Liver (tissue), 9 donors: ENCODE measurements around the gene TMEM233. TPM values are rescaled to one million over a fixed set of nuclear protein-coding genes. Genes with fewer than 3 reads are reported as not detected.

Experiments
- DNase-seq: peaks from one replicate; pipeline ENCODE4 v3.0.0-alpha.2; 2017; ENCODE audit warnings: low spot score
- H3K27ac ChIP-seq, 2 donors: one replicate each; pipeline ENCODE4 v1.7.0; 2013; ENCODE audit warnings: inconsistent platforms in 2 of 2, low read length in 2 of 2, control low read depth in 1 of 2, low read depth in 1 of 2, mild to moderate bottlenecking in 1 of 2
- H3K27me3 ChIP-seq, 4 donors: one replicate each; pipeline versions ENCODE4 v1.6.1 to v1.7.0; 2013; ENCODE audit warnings: low read length in 3 of 4, inconsistent platforms in 1 of 4, mild to moderate bottlenecking in 1 of 4, moderate library complexity in 1 of 4; ENCODE audit not compliant: control insufficient read depth in 4 of 4, insufficient read depth in 4 of 4
- H3K36me3 ChIP-seq, 4 donors: one replicate each; pipeline versions ENCODE4 v1.6.1 to v1.7.0; 2013; ENCODE audit warnings: low read length in 3 of 4, mild to moderate bottlenecking in 3 of 4, low read depth in 1 of 4, moderate library complexity in 1 of 4; ENCODE audit not compliant: control insufficient read depth in 4 of 4, insufficient read depth in 3 of 4
- H3K4me1 ChIP-seq, 4 donors: one replicate each; pipeline versions ENCODE4 v1.6.1 to v1.7.0; 2013; ENCODE audit warnings: low read length in 3 of 4, mild to moderate bottlenecking in 3 of 4, moderate library complexity in 1 of 4; ENCODE audit not compliant: control insufficient read depth in 4 of 4, insufficient read depth in 4 of 4
- H3K4me3 ChIP-seq, 3 donors: one replicate each; pipeline versions ENCODE4 v1.6.1 to v1.7.0; 2013; ENCODE audit warnings: low read length in 3 of 3, control low read depth in 1 of 3, low read depth in 1 of 3, mild to moderate bottlenecking in 1 of 3
- H3K9ac ChIP-seq, 2 donors: one replicate each; pipeline ENCODE4 v1.7.0; 2013; ENCODE audit warnings: low read length in 2 of 2, mild to moderate bottlenecking in 2 of 2, moderate library complexity in 2 of 2, control low read depth in 1 of 2, low read depth in 1 of 2
- H3K9me3 ChIP-seq, 4 donors: one replicate each; pipeline versions ENCODE4 v1.6.1 to v1.7.0; 2013; ENCODE audit warnings: low read length in 3 of 4; ENCODE audit not compliant: control insufficient read depth in 4 of 4
- ATF3 ChIP-seq: IDR thresholded peaks from 2 replicates; pipeline ENCODE4 v1.6.1; 2016; ENCODE audit warnings: antibody characterized with exemption
- CTCF ChIP-seq: fragments of 150-350 bp; IDR thresholded peaks from 2 replicates; pipeline ENCODE4 v1.5.1; 2017; ENCODE audit warnings: improper control_type of control experiment, low read depth, low read length; ENCODE audit not compliant: missing input control
- EGR1 ChIP-seq, 2 donors: IDR thresholded peaks; 2 replicates each; pipeline ENCODE4 v1.6.1; 2016 to 2018; ENCODE audit warnings: antibody characterized with exemption in 2 of 2, low read depth in 2 of 2
- FOXA1 ChIP-seq: IDR thresholded peaks from 2 replicates; pipeline ENCODE4 v1.6.1; 2016; ENCODE audit warnings: antibody characterized with exemption
- FOXA2 ChIP-seq: IDR thresholded peaks from 2 replicates; pipeline ENCODE4 v1.6.1; 2016; ENCODE audit warnings: antibody characterized with exemption
- GABPA ChIP-seq, 2 donors: IDR thresholded peaks in 1 of 2; conservative IDR thresholded peaks in 1 of 2; 2 replicates each; pipeline ENCODE4 v1.6.1; 2016; ENCODE audit warnings: antibody characterized with exemption in 2 of 2, mild to moderate bottlenecking in 1 of 2, moderate library complexity in 1 of 2
- HNF4A ChIP-seq, 2 donors: conservative IDR thresholded peaks; 2 replicates each; pipeline ENCODE4 v1.6.1; 2016; ENCODE audit warnings: antibody characterized with exemption in 2 of 2, mild to moderate bottlenecking in 2 of 2
- HNF4G ChIP-seq: IDR thresholded peaks from 2 replicates; pipeline ENCODE4 v1.6.1; 2016; ENCODE audit warnings: antibody characterized with exemption
- JUND ChIP-seq, 2 donors: IDR thresholded peaks; 2 replicates each; pipeline ENCODE4 v1.6.1; 2016; ENCODE audit warnings: antibody characterized with exemption in 2 of 2
- NR2F2 ChIP-seq: IDR thresholded peaks from 2 replicates; pipeline ENCODE4 v1.6.1; 2016; ENCODE audit warnings: antibody characterized with exemption
- RAD21 ChIP-seq, 2 donors: IDR thresholded peaks; 2 replicates each; pipeline ENCODE4 v1.6.1; 2016; ENCODE audit warnings: antibody characterized with exemption in 2 of 2, mild to moderate bottlenecking in 2 of 2
- RXRA ChIP-seq, 2 donors: IDR thresholded peaks; 2 replicates each; pipeline ENCODE4 v1.6.1; 2017 to 2018; ENCODE audit warnings: antibody characterized with exemption in 2 of 2, mild to moderate bottlenecking in 1 of 2
- SP1 ChIP-seq: IDR thresholded peaks from 2 replicates; pipeline ENCODE4 v1.6.1; 2018; ENCODE audit warnings: antibody characterized with exemption, mild to moderate bottlenecking
- YY1 ChIP-seq: IDR thresholded peaks from 2 replicates; pipeline ENCODE4 v1.6.1; 2016; ENCODE audit warnings: antibody characterized with exemption, mild to moderate bottlenecking
- WGBS: extraction: QIAGEN DNeasy Blood & Tissue Kit; methylation state at CpG from one replicate; pipeline ENCODE4 v1.1.7; 2013; 5-methylcytosine and 5-hydroxymethylcytosine counted together
- polyA plus RNA-seq, 2 donors: library from polyadenylated mRNA; stranded (reverse) in 1 of 2; unstranded in 1 of 2; fragments of 200-250 nt in 1 of 2; fragments of >200 nt in 1 of 2; fragmentation: Nextera tagmentation in 1 of 2; extraction: Ambion mirVana in 1 of 2; gene quantifications; one replicate each; pipeline versions ENCODE4 v1.2.1 to v1.2.3, GENCODE V29; 2013 to 2015
- total RNA-seq, 2 donors: library from RNA; depleted of rRNA; stranded (reverse); fragments of >200 nt; gene quantifications; one replicate each; pipeline ENCODE4 v1.2.3, GENCODE V29; 2014
- TF ChIP-seq, protein P1 (sequence below): IDR thresholded peaks from 2 replicates; pipeline ENCODE4 v1.6.1; 2016; ENCODE audit warnings: antibody characterized with exemption, mild to moderate bottlenecking
- TF ChIP-seq, protein P2 (sequence below): IDR thresholded peaks from 2 replicates; pipeline ENCODE4 v1.6.1; 2016; ENCODE audit warnings: antibody characterized with exemption
- donor health status: healthy.
- donor health status: healthy.
- donor health status: healthy.
- donor health status: healthy.
- donor health status: healthy.

The TMEM233 gene
- total and polyA plus RNA-seq, 4 donors: 0.05 to 0.17 (median 0.09) TPM

GRCh38 chr12:119630962-119631550 lies 37.5 kb downstream of the TMEM233 start:
- no peak overlapping the region for H3K27ac ChIP-seq
- no peak overlapping the region for H3K4me3 ChIP-seq
- 94% methylated on average over 1 of the region's 1 CpG for WGBS
- no peaks in the 10 kb centered on the region for H3K9me3 ChIP-seq
- H3K9ac ChIP-seq: no peak overlapping the region
- no peak for DNase-seq
- H3K4me1 ChIP-seq: peaks cover 0 to 15% (median 13%) of the 10 kb centered on the region in 4 donors
- no peaks in the 10 kb centered on the region for H3K36me3 ChIP-seq
- H3K27me3 ChIP-seq: no peaks in the 10 kb centered on the region
- TF ChIP-seq ATF3: no peak
- no peak for TF ChIP-seq GABPA (IDR thresholded peaks at IDR 0.05 in 1 of 2, conservative IDR thresholded peaks at IDR 0.05 in 1 of 2)
- no peak for TF ChIP-seq SP1
- TF ChIP-seq, protein P1, sequence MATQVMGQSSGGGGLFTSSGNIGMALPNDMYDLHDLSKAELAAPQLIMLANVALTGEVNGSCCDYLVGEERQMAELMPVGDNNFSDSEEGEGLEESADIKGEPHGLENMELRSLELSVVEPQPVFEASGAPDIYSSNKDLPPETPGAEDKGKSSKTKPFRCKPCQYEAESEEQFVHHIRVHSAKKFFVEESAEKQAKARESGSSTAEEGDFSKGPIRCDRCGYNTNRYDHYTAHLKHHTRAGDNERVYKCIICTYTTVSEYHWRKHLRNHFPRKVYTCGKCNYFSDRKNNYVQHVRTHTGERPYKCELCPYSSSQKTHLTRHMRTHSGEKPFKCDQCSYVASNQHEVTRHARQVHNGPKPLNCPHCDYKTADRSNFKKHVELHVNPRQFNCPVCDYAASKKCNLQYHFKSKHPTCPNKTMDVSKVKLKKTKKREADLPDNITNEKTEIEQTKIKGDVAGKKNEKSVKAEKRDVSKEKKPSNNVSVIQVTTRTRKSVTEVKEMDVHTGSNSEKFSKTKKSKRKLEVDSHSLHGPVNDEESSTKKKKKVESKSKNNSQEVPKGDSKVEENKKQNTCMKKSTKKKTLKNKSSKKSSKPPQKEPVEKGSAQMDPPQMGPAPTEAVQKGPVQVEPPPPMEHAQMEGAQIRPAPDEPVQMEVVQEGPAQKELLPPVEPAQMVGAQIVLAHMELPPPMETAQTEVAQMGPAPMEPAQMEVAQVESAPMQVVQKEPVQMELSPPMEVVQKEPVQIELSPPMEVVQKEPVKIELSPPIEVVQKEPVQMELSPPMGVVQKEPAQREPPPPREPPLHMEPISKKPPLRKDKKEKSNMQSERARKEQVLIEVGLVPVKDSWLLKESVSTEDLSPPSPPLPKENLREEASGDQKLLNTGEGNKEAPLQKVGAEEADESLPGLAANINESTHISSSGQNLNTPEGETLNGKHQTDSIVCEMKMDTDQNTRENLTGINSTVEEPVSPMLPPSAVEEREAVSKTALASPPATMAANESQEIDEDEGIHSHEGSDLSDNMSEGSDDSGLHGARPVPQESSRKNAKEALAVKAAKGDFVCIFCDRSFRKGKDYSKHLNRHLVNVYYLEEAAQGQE: no peak
- no peak for TF ChIP-seq FOXA1
- no peak for TF ChIP-seq RXRA (IDR thresholded peaks at IDR 0.05)
- TF ChIP-seq RAD21 (IDR thresholded peaks at IDR 0.05): no peak
- TF ChIP-seq, protein P2, sequence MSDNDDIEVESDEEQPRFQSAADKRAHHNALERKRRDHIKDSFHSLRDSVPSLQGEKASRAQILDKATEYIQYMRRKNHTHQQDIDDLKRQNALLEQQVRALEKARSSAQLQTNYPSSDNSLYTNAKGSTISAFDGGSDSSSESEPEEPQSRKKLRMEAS: no peak
- no peak for TF ChIP-seq NR2F2
- TF ChIP-seq YY1: no peak
- TF ChIP-seq HNF4G: no peak
- no peak for TF ChIP-seq HNF4A (conservative IDR thresholded peaks at IDR 0.05)
- TF ChIP-seq EGR1 (IDR thresholded peaks at IDR 0.05; ENCODE audit: low read depth in 2 of 2): no peak
- TF ChIP-seq FOXA2: no peak
- TF ChIP-seq CTCF: no peak
- no peak for TF ChIP-seq JUND (IDR thresholded peaks at IDR 0.05)

GRCh38 chr12:119631930-119632678 lies 38.5 kb downstream of the TMEM233 start:
- TF ChIP-seq EGR1 (IDR thresholded peaks at IDR 0.05; ENCODE audit: low read depth in 2 of 2) (no peak), HNF4G (no peak), JUND (IDR thresholded peaks at IDR 0.05) (no peak), RAD21 (IDR thresholded peaks at IDR 0.05) (no peak)
- WGBS: 87% methylated on average over 4 of the region's 4 CpGs
- H3K36me3 ChIP-seq: no peaks in the 10 kb centered on the region
- no peak overlapping the region for H3K9ac ChIP-seq
- no peaks in the 10 kb centered on the region for H3K9me3 ChIP-seq
- DNase-seq: no peak
- H3K27me3 ChIP-seq: no peaks in the 10 kb centered on the region
- H3K4me1 ChIP-seq: peaks cover 0 to 8% (median 7%) of the 10 kb centered on the region in 4 donors
- H3K27ac ChIP-seq: no peak overlapping the region
- H3K4me3 ChIP-seq: no peak overlapping the region
